K562 (cell line): Measurements from ENCODE around the gene KAT2B. TPM values are rescaled to one million over a fixed set of nuclear protein-coding genes. Genes with fewer than 3 reads are reported as not detected.

Experiments
- BRD9 ChIP-seq: fragments of 450-650 bp; IDR thresholded peaks from 2 replicates; pipeline ENCODE4 v1.6.1; 2018; ENCODE audit warnings: low read depth; ENCODE audit not compliant: partially characterized antibody
- CC2D1A ChIP-seq: fragments of 450-650 bp; IDR thresholded peaks from 2 replicates; pipeline ENCODE4 v1.6.1; 2017; ENCODE audit warnings: mild to moderate bottlenecking
- CTCF ChIP-seq, 3 experiments: IDR thresholded peaks in 2 of 3; conservative IDR thresholded peaks in 1 of 3; 2 replicates each; pipeline ENCODE4 v1.5.1; 2011 to 2012; ENCODE audit warnings: low read length in 3 of 3, mild to moderate bottlenecking in 3 of 3, control low read depth in 2 of 3, improper control_type of control experiment in 1 of 3, inconsistent platforms in 1 of 3, low read depth in 1 of 3, mixed read lengths in 1 of 3, moderate library complexity in 1 of 3; ENCODE audit not compliant: insufficient read depth in 2 of 3
- E4F1 ChIP-seq: fragments of 250-450 bp; sonication (Bioruptor Pico); IDR thresholded peaks from 2 replicates; pipeline ENCODE4 v1.5.0; 2021; ENCODE audit warnings: mild to moderate bottlenecking, borderline replicate concordance
- HCFC1 ChIP-seq: IDR thresholded peaks from 2 replicates; pipeline ENCODE4 v1.6.1; 2012; ENCODE audit warnings: low read depth, low read length, improper control_type of control experiment
- HDAC8 ChIP-seq: fragments of 450-650 bp; IDR thresholded peaks from 2 replicates; pipeline ENCODE4 v1.6.1; 2016; ENCODE audit warnings: mild to moderate bottlenecking, missing genetic modification characterization, moderate library complexity, missing compliant biosample characterization
- NCOA4 ChIP-seq: fragments of 450-650 bp; IDR thresholded peaks from 2 replicates; pipeline ENCODE4 v1.6.1; 2018; ENCODE audit warnings: mild to moderate bottlenecking; ENCODE audit not compliant: partially characterized antibody
- NFRKB ChIP-seq: fragments of 450-650 bp; IDR thresholded peaks from 2 replicates; pipeline ENCODE4 v1.6.1; 2016; ENCODE audit warnings: low read depth
- NKRF ChIP-seq: fragments of 450-650 bp; IDR thresholded peaks from 2 replicates; pipeline ENCODE4 v1.6.1; 2016; ENCODE audit warnings: borderline replicate concordance
- PHF20 ChIP-seq: fragments of 450-650 bp; IDR thresholded peaks from 2 replicates; pipeline ENCODE4 v1.6.1; 2018; ENCODE audit not compliant: partially characterized antibody
- PYGO2 ChIP-seq: fragments of 450-650 bp; IDR thresholded peaks from 2 replicates; pipeline ENCODE4 v1.6.1; 2016; ENCODE audit warnings: mild to moderate bottlenecking, missing genetic modification characterization, moderate library complexity, missing compliant biosample characterization
- RBM14 ChIP-seq: fragments of 200-400 bp; formaldehyde crosslinking; IDR thresholded peaks from 2 replicates; pipeline ENCODE4 v1.6.1; 2018; ENCODE audit warnings: low read depth, mild to moderate bottlenecking, low read length, moderate library complexity, borderline replicate concordance; ENCODE audit not compliant: insufficient read depth
- SMARCE1 ChIP-seq: fragments of 450-650 bp; IDR thresholded peaks from 2 replicates; pipeline ENCODE4 v1.7.1; 2016; ENCODE audit warnings: mild to moderate bottlenecking
- SNAPC5 ChIP-seq: fragments of 250-450 bp; sonication (Bioruptor Pico); IDR thresholded peaks from 2 replicates; pipeline ENCODE4 v1.8.0; 2021; ENCODE audit warnings: moderate library complexity, mild to moderate bottlenecking, inconsistent platforms
- ZBTB43 ChIP-seq: sonication (generic); formaldehyde crosslinking; IDR thresholded peaks from 2 replicates; pipeline ENCODE4 v1.8.0; 2023; ENCODE audit warnings: mild to moderate bottlenecking, missing genetic modification reagents
- ZBTB49 ChIP-seq: sonication (generic); formaldehyde crosslinking; IDR thresholded peaks from 2 replicates; pipeline ENCODE4 v1.8.0; 2022; ENCODE audit warnings: missing genetic modification reagents, mild to moderate bottlenecking, borderline replicate concordance
- ZNF431 ChIP-seq: sonication (generic); formaldehyde crosslinking; IDR thresholded peaks from 2 replicates; pipeline ENCODE4 v1.8.0; 2022; ENCODE audit warnings: mild to moderate bottlenecking, missing genetic modification reagents
- ZNF695 ChIP-seq: fragments of 450-650 bp; formaldehyde crosslinking; IDR thresholded peaks from 2 replicates; pipeline ENCODE4 v1.4.0; 2020; ENCODE audit warnings: mild to moderate bottlenecking, moderate library complexity
- polyA plus RNA-seq, 8 experiments: library from polyadenylated mRNA; depleted of rRNA in 4 of 8; stranded (reverse) in 5 of 8; unstranded in 3 of 8; fragments of >200 nt; fragmentation: Nextera tagmentation in 2 of 8; fragmentation: Illumina TruSeq in 1 of 8; extraction: Ambion mirVana in 2 of 8; extraction: Trizol in 1 of 8; gene quantifications; 2 replicates each; pipeline versions ENCODE4 v1.2.1 to v1.2.3, GENCODE V29; 2011 to 2014; ENCODE audit warnings: inconsistent platforms in 1 of 8, missing spikeins in 1 of 8
- total RNA-seq, 7 experiments: library from RNA; depleted of rRNA in 6 of 7; stranded (reverse); fragments of >200 nt in 6 of 7; fragmentation: Illumina TruSeq in 2 of 7; extraction: Trizol in 2 of 7; gene quantifications; 2 replicates each; pipeline versions ENCODE4 v1.2.1 to v1.2.3, GENCODE V29; 2011 to 2021; ENCODE audit warnings: low replicate concordance in 1 of 7

The KAT2B gene
- total and polyA plus RNA-seq, 9 of the 15 experiments (the other 6 are each of a cell fraction or from before 2014, with no cell fraction given): 3.3 to 14.9 (median 12.2) TPM

GRCh38 chr3:20041197-20041780 is 1.0 kb downstream of the KAT2B start (continued):
- no peak for TF ChIP-seq NCOA4
- TF ChIP-seq RBM14: no peak
- TF ChIP-seq NKRF: peak; percentile 99
- no peak for TF ChIP-seq E4F1
- TF ChIP-seq HCFC1: no peak
- TF ChIP-seq ZNF431 (CRISPR knock-in tag): no peak
- peak in 2 of 3 experiments; percentile 17 to 42; a peak in 3 of 6 replicates for TF ChIP-seq CTCF (IDR thresholded peaks at IDR 0.05 in 2 of 3, conservative IDR thresholded peaks at IDR 0.05 in 1 of 3; ENCODE audit: insufficient read depth in 2 of 3, low read depth in 1 of 3, low read length in 3 of 3)
- no peak for TF ChIP-seq ZBTB49 (CRISPR knock-in tag)
- no peak for TF ChIP-seq NFRKB
- no peak for TF ChIP-seq ZBTB43
- no peak for TF ChIP-seq PHF20
- no peak; the same call in 1 of the 2 replicates for TF ChIP-seq CC2D1A
- 0 out of 2 replicates have a peak, but pooled peaks have one; percentile 10 for TF ChIP-seq HDAC8 (tag)
- no peak for TF ChIP-seq BRD9
- TF ChIP-seq ZNF695 (CRISPR knock-in tag): no peak
- TF ChIP-seq PYGO2 (tag): no peak
- no peak for TF ChIP-seq SMARCE1
- TF ChIP-seq SNAPC5 (CRISPR knock-in tag): no peak
